H1 (cell line): ENCODE measurements around the gene RAB26.

Experiments
- ASH2L ChIP-seq: fragments of 200-600, 300-600 bp; sonication (generic); IDR thresholded peaks from one replicate; pipeline ENCODE4 v1.7.1; 2017; ENCODE audit warnings: low read length
- CTCF ChIP-seq, 3 experiments: IDR thresholded peaks; 1 replicate in 2 of 3; 2 replicates in 1 of 3; pipeline versions ENCODE4 v1.5.1 to v1.6.1; 2011; ENCODE audit warnings: low read length in 3 of 3, mild to moderate bottlenecking in 3 of 3, inconsistent platforms in 2 of 3, low read depth in 1 of 3, moderate library complexity in 1 of 3; ENCODE audit not compliant: insufficient read depth in 1 of 3; ENCODE audit errors: control extremely low read depth in 1 of 3
- HDAC2 ChIP-seq, 2 experiments: fragments of 300-600 bp in 1 of 2; sonication (generic) in 1 of 2; IDR thresholded peaks; 2 replicates each; pipeline ENCODE4 v1.6.1; 2011 to 2012; ENCODE audit warnings: low read depth in 2 of 2, low read length in 2 of 2, mild to moderate bottlenecking in 2 of 2, moderate library complexity in 2 of 2, borderline replicate concordance in 1 of 2, inconsistent platforms in 1 of 2
- USF2 ChIP-seq: IDR thresholded peaks from 2 replicates; pipeline ENCODE4 v1.6.1; 2011; ENCODE audit warnings: low read length, improper control_type of control experiment

GRCh38 chr16:2173916-2174315, 25.5 kb downstream of the RAB26 start:
- no peak for TF ChIP-seq HDAC2 (IDR thresholded peaks at IDR 0.05; ENCODE audit: borderline replicate concordance in 1 of 2, low read depth in 2 of 2, low read length in 2 of 2)
- no peak for TF ChIP-seq CTCF (IDR thresholded peaks at IDR 0.05; ENCODE audit: control extremely low read depth in 1 of 3, insufficient read depth in 1 of 3, low read depth in 1 of 3, low read length in 3 of 3)
- TF ChIP-seq USF2 = no peak
- no peak for TF ChIP-seq ASH2L
